ENCODE measurements around the gene IL1RN. TPM values are rescaled to one million over a fixed set of nuclear protein-coding genes. Genes with fewer than 3 reads are reported as not detected.

The IL1RN gene
- total and polyA plus RNA-seq, 2 of the 13 experiments (the other 11 are each of a cell fraction or from before 2014, with no cell fraction given), result 21.2 to 101 TPM

DNA sequence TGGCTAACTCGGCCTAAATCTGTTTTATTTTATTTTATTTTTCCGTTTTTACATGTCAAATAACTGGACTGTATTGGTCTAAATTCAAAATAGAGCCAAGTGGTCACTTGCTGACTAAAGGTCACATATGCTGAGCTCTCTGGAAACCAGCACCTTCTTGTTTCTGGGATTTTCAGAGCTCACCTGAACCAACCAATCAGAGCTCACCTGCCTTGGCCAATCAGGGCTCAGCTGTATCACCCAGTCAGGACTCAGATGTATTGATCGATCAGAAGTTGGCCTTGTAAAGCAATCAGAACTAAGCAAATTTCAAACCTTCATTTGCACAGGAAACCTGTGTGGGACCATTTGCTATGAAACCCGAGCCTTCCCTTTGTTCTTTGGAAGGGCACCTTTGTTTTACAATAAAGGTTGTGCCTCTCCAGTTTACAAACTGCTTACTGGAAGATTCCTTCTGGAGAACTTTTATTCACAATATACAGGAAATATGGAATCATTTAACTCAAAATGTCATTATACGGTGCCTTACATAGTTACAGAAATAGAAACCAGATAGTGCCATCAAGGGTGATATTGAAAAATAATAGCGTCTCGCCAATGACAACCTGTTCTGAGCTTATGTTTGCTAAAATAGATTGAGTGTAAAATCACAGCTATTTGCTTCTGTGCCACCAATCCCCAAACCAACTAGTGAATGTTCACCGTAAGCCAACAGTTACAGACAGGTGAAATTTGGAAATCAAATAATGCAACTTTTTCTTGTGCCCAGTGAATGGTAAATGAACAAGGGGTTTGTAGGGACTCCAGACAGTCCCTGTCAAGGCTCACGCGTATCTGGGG, 29.1 kb downstream of the IL1RN start (continued):
- TF ChIP-seq, protein P1, sequence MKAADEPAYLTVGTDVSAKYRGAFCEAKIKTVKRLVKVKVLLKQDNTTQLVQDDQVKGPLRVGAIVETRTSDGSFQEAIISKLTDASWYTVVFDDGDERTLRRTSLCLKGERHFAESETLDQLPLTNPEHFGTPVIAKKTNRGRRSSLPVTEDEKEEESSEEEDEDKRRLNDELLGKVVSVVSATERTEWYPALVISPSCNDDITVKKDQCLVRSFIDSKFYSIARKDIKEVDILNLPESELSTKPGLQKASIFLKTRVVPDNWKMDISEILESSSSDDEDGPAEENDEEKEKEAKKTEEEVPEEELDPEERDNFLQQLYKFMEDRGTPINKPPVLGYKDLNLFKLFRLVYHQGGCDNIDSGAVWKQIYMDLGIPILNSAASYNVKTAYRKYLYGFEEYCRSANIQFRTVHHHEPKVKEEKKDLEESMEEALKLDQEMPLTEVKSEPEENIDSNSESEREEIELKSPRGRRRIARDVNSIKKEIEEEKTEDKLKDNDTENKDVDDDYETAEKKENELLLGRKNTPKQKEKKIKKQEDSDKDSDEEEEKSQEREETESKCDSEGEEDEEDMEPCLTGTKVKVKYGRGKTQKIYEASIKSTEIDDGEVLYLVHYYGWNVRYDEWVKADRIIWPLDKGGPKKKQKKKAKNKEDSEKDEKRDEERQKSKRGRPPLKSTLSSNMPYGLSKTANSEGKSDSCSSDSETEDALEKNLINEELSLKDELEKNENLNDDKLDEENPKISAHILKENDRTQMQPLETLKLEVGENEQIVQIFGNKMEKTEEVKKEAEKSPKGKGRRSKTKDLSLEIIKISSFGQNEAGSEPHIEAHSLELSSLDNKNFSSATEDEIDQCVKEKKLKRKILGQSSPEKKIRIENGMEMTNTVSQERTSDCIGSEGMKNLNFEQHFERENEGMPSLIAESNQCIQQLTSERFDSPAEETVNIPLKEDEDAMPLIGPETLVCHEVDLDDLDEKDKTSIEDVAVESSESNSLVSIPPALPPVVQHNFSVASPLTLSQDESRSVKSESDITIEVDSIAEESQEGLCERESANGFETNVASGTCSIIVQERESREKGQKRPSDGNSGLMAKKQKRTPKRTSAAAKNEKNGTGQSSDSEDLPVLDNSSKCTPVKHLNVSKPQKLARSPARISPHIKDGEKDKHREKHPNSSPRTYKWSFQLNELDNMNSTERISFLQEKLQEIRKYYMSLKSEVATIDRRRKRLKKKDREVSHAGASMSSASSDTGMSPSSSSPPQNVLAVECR (CRISPR knock-in tag; IDR thresholded peaks at IDR 0.05; ENCODE audit: borderline replicate concordance), result no peak; the same call in 1 of the 2 replicates
- no peak for TF ChIP-seq MIER2 (CRISPR knock-in tag; IDR thresholded peaks at IDR 0.05)
- no peak; the same call in 1 of the 2 replicates for TF ChIP-seq ZNF317 (CRISPR knock-in tag; IDR thresholded peaks at IDR 0.05)
- peak; percentile 89 for TF ChIP-seq GATAD2A (CRISPR knock-in tag; IDR thresholded peaks at IDR 0.05)
- TF ChIP-seq ZNF251 (CRISPR knock-in tag; IDR thresholded peaks at IDR 0.05), result no peak
- TF ChIP-seq BHLHE40 (IDR thresholded peaks at IDR 0.05; ENCODE audit: low read length), result no peak
- no peak for TF ChIP-seq ZZZ3 (CRISPR knock-in tag; IDR thresholded peaks at IDR 0.05; ENCODE audit: borderline replicate concordance)
- no peak for TF ChIP-seq ZEB1 (IDR thresholded peaks at IDR 0.05; ENCODE audit: insufficient replicate concordance, low read depth)
- no peak for TF ChIP-seq TARDBP (CRISPR knock-in tag; IDR thresholded peaks at IDR 0.05)
- TF ChIP-seq, protein P2, sequence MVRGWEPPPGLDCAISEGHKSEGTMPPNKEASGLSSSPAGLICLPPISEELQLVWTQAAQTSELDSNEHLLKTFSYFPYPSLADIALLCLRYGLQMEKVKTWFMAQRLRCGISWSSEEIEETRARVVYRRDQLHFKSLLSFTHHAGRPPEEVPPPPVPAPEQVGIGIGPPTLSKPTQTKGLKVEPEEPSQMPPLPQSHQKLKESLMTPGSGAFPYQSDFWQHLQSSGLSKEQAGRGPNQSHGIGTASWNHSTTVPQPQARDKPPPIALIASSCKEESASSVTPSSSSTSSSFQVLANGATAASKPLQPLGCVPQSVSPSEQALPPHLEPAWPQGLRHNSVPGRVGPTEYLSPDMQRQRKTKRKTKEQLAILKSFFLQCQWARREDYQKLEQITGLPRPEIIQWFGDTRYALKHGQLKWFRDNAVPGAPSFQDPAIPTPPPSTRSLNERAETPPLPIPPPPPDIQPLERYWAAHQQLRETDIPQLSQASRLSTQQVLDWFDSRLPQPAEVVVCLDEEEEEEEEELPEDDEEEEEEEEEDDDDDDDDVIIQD (CRISPR knock-in tag; IDR thresholded peaks at IDR 0.05; ENCODE audit: low read depth), result peak; percentile 72
- TF ChIP-seq SIX4 (CRISPR knock-in tag; IDR thresholded peaks at IDR 0.05), result peak; percentile 96
- TF ChIP-seq ATM (IDR thresholded peaks at IDR 0.05; ENCODE audit: borderline replicate concordance), result no peak
- TF ChIP-seq ZNF773 (CRISPR knock-in tag; IDR thresholded peaks at IDR 0.05; ENCODE audit: borderline replicate concordance), result no peak
- TF ChIP-seq ZNF235 (CRISPR knock-in tag; IDR thresholded peaks at IDR 0.05; ENCODE audit: borderline replicate concordance), result no peak
- no peak for TF ChIP-seq ZNF335 (CRISPR knock-in tag; IDR thresholded peaks at IDR 0.05)
- no peak for TF ChIP-seq ZBTB42 (CRISPR knock-in tag; IDR thresholded peaks at IDR 0.05)
- no peak for TF ChIP-seq ZNF839 (CRISPR knock-in tag; IDR thresholded peaks at IDR 0.05; ENCODE audit: borderline replicate concordance)
- 0 out of 2 replicates have a peak, but pooled peaks have one; percentile 3 for TF ChIP-seq CEBPB (IDR thresholded peaks at IDR 0.05; ENCODE audit: borderline replicate concordance, low read depth, low read length)
- TF ChIP-seq MXI1 (IDR thresholded peaks at IDR 0.05; ENCODE audit: borderline replicate concordance, low read depth, low read length), result no peak
- TF ChIP-seq, protein P3, sequence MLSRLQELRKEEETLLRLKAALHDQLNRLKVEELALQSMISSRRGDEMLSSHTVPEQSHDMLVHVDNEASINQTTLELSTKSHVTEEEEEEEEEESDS (CRISPR knock-in tag; IDR thresholded peaks at IDR 0.05; ENCODE audit: borderline replicate concordance), result no peak
- no peak for TF ChIP-seq MAZ (IDR thresholded peaks at IDR 0.05; ENCODE audit: borderline replicate concordance, low read depth, low read length)
- TF ChIP-seq MAZ (CRISPR knock-in tag; IDR thresholded peaks at IDR 0.05; ENCODE audit: low read depth), result peak; percentile 53; the same call in 1 of the 2 replicates
- TF ChIP-seq, protein P4, sequence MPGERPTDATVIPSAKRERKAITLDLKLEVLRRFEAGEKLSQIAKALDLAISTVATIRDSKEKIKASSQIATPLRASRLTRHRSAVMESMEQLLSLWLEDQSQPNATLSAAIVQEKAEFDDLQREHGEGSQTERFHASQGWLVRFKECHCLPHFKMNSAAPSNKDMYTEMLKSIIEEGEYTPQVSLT (CRISPR knock-in tag; IDR thresholded peaks at IDR 0.05; ENCODE audit: borderline replicate concordance, low read depth), result no peak
